Right atrium auricular region (tissue), 2 donors: ENCODE results near the gene KIF3A. TPM values are rescaled to one million over a fixed set of nuclear protein-coding genes. Genes with fewer than 3 reads are reported as not detected.

ENCODE experiments used
- DNase-seq: peaks from one replicate; pipeline ENCODE4 v3.0.0-alpha.2; 2019; ENCODE audit warnings: low spot score
- H3K27ac ChIP-seq, 2 donors: fragments of 200-600 bp; sonication (generic); 1 replicate in 1 of 2; 2 replicates in 1 of 2; pipeline ENCODE4 v1.5.1; 2016 to 2019
- H3K27me3 ChIP-seq, 2 donors: fragments of 200-600 bp; sonication (generic); one replicate each; pipeline versions ENCODE4 v1.5.1 to v1.6.0; 2017 to 2019
- H3K36me3 ChIP-seq: fragments of 200-600 bp; sonication (generic); one replicate; pipeline ENCODE4 v1.5.1; 2016
- H3K4me1 ChIP-seq, 2 donors: fragments of 200-600 bp; sonication (generic); one replicate each; pipeline versions ENCODE4 v1.5.1 to v1.6.0; 2017 to 2019
- H3K4me3 ChIP-seq, 2 donors: fragments of 200-600 bp; sonication (generic); 1 replicate in 1 of 2; 2 replicates in 1 of 2; pipeline ENCODE4 v1.5.1; 2017 to 2019; ENCODE audit warnings: mild to moderate bottlenecking in 1 of 2, moderate library complexity in 1 of 2
- H3K9me3 ChIP-seq, 2 donors: fragments of 200-600 bp; sonication (generic); one replicate each; pipeline ENCODE4 v1.5.1; 2019
- total RNA-seq, 2 donors: library from RNA; depleted of rRNA; stranded (reverse); fragments of >200 nt; gene quantifications; one replicate each; pipeline ENCODE4 v1.1.0, GENCODE V29; 2016
- TF ChIP-seq, protein P1 (sequence below), 2 donors: fragments of 200-600 bp; sonication (generic); IDR thresholded peaks; one replicate each; pipeline ENCODE4 v1.5.1; 2019; ENCODE audit warnings: antibody characterized with exemption in 2 of 2

KIF3A gene
- total RNA-seq, 2 donors from 2014 or later = 5.6 to 7.2 TPM

DNA sequence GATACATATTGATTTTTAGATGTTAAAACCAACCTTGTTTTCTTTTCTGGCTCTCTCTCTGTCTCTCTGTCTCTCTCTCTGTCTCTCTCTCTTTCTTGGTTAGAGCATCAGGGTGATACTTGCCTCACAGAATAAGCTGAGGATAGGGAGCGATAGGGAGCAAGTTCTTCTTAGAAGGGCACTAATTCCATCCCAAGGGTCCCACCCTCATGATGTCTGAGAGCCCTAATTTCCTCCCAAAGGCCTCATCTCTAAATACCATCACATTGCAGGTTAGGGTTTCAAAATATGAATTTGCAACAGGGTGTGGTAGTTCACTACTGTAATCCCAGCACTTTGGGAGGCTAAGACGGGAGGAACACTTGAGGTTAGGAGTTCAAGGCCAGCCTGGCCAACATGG is 4.8 kb upstream of the KIF3A start:
- Histone ChIP-seq H3K27ac (no peak overlapping the region), H3K4me3 (no peak overlapping the region), H3K4me1 (peaks cover 0 to 9% of the 10 kb centered on the region in 2 donors), H3K36me3 (no peaks in the 10 kb centered on the region), H3K9me3 (peaks cover 0 to 3% of the 10 kb centered on the region in 2 donors), H3K27me3 (no peaks in the 10 kb centered on the region)
- DNase-seq = no peak
- TF ChIP-seq, protein P1, sequence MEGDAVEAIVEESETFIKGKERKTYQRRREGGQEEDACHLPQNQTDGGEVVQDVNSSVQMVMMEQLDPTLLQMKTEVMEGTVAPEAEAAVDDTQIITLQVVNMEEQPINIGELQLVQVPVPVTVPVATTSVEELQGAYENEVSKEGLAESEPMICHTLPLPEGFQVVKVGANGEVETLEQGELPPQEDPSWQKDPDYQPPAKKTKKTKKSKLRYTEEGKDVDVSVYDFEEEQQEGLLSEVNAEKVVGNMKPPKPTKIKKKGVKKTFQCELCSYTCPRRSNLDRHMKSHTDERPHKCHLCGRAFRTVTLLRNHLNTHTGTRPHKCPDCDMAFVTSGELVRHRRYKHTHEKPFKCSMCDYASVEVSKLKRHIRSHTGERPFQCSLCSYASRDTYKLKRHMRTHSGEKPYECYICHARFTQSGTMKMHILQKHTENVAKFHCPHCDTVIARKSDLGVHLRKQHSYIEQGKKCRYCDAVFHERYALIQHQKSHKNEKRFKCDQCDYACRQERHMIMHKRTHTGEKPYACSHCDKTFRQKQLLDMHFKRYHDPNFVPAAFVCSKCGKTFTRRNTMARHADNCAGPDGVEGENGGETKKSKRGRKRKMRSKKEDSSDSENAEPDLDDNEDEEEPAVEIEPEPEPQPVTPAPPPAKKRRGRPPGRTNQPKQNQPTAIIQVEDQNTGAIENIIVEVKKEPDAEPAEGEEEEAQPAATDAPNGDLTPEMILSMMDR (IDR thresholded peaks at IDR 0.05) = no peak

DNA sequence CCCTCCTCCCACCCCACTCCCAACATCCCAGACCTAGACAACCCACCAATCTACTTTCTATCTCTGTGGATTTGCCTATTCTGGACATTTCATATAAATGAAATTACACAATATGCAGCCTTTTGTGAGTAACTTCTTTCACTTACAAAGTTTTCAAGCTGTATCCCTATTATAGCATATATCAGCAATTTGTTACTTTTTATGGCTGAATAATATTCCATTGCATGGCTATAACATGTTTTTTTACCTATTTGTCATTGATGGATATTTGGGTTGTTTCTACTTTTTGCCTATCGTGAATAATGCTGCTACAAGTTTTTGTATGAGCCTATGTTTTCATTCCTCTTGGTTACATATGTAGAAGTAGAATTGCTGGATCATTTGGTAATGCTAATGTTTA is 1.9 kb upstream of the KIF3A start:
- H3K4me3 ChIP-seq = no peak overlapping the region
- H3K27me3 ChIP-seq = no peaks in the 10 kb centered on the region
- DNase-seq = no peak
- H3K36me3 ChIP-seq = no peaks in the 10 kb centered on the region
- TF ChIP-seq, protein P1 (IDR thresholded peaks at IDR 0.05) = no peak
- peaks cover 0 to 3% of the 10 kb centered on the region in 2 donors for H3K9me3 ChIP-seq
- no peak overlapping the region for H3K27ac ChIP-seq
- peaks cover 0 to 10% of the 10 kb centered on the region in 2 donors for H3K4me1 ChIP-seq

DNA sequence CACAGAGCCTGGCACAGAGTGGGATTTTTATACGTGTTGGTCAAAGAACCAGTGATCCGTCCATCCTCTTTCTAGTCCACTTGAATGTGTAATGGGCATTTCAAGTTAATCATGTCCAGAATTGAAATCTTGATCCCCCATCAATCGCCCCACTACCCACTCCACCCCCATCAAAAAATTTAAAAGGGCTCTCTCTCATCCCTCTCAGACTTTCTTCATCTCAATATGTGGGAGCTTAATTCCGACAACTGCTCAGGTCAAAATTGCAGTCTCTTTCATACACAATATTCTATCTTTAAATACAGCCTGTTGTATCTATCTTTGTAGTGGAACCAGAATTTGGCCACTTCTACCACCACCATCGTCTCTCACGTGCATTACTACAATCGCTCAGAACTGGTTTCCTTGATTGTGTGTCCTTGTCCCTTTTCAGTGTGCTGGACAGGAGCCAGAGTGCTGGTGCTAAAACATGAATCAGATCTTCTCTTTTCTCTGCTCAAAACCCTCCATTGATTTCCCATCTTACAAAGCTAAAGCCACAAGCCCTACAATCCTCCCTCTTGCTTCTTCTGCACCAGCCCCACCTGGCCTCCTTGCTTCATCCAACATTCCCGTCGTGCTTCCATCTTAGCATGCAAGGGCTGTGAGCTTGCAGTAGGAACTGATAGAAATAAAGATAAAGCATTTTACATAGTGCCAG is 786 bp upstream of the KIF3A start:
- H3K36me3 ChIP-seq = no peaks in the 10 kb centered on the region
- DNase-seq = no peak
- H3K4me1 ChIP-seq = peaks cover 0 to 10% of the 10 kb centered on the region in 2 donors
- peak overlapping the region in 1 of 2 donors; percentile 87 for H3K4me3 ChIP-seq
- H3K27ac ChIP-seq = no peak overlapping the region
- H3K9me3 ChIP-seq = peaks cover 0 to 3% of the 10 kb centered on the region in 2 donors
- no peaks in the 10 kb centered on the region for H3K27me3 ChIP-seq
- TF ChIP-seq, protein P1 (IDR thresholded peaks at IDR 0.05) = no peak

DNA sequence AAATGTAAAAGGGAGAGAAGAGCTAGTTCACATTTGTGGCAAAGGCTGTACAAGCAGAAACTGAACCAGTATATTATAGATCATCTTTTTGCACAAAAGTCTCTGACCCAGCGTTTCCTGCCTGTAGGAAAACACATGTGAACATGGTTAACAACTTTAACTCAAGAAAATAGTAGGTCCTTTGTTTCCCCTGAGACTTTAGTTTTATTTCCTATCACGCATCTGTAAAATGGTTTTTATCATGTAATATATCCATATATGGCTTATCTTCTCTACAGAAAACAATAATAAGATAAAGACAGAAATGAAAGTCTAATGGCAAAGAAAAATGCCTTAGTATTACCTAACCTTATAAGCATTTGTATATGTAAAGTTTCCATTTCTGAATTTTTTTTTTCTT is 2.7 kb downstream of the KIF3A start:
- Histone ChIP-seq H3K36me3 (no peaks in the 10 kb centered on the region), H3K4me3 (no peak overlapping the region), H3K9me3 (no peaks in the 10 kb centered on the region), H3K4me1 (peaks cover 0 to 10% of the 10 kb centered on the region in 2 donors), H3K27ac (no peak overlapping the region), H3K27me3 (no peaks in the 10 kb centered on the region)
- TF ChIP-seq, protein P1 (IDR thresholded peaks at IDR 0.05) = no peak
- no peak for DNase-seq

DNA sequence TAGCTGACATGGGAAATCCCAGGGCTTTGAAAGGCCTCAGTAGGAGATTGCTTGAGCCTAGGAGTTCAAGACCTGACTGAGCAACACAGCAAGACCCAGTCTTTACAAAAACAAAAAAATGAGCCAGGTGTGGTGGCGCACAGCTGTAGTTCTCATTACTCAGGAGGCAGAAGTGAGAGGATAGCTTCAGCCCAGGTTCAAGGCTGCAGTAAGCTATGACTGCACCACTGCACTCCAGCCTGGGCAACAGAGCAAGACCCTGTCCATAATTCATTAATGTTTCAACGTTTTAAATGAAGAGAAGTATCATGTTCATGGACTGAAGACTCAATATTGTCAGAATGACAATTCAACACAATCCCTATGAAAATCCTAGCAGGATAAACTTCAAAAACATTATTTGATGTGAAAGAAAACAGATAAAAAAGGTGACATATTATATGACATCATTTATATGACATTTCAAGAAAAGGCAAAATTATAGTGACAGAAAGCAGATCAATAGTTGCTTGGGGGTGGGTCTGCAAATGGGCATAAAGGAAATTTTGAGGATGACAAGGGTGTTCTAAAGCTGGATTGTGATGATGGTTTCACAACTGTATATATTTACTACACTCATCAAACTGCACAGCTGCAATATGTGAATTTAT is 3.7 kb downstream of the KIF3A start:
- TF ChIP-seq, protein P1 (IDR thresholded peaks at IDR 0.05) = no peak
- no peak overlapping the region for H3K27ac ChIP-seq
- H3K4me3 ChIP-seq = no peak overlapping the region
- H3K4me1 ChIP-seq = peaks cover 0 to 10% of the 10 kb centered on the region in 2 donors
- H3K9me3 ChIP-seq = no peaks in the 10 kb centered on the region
- no peaks in the 10 kb centered on the region for H3K27me3 ChIP-seq
- no peak for DNase-seq
- no peaks in the 10 kb centered on the region for H3K36me3 ChIP-seq
